Measurements from ENCODE around the gene PCYT2.

PCYT2 gene

DNA sequence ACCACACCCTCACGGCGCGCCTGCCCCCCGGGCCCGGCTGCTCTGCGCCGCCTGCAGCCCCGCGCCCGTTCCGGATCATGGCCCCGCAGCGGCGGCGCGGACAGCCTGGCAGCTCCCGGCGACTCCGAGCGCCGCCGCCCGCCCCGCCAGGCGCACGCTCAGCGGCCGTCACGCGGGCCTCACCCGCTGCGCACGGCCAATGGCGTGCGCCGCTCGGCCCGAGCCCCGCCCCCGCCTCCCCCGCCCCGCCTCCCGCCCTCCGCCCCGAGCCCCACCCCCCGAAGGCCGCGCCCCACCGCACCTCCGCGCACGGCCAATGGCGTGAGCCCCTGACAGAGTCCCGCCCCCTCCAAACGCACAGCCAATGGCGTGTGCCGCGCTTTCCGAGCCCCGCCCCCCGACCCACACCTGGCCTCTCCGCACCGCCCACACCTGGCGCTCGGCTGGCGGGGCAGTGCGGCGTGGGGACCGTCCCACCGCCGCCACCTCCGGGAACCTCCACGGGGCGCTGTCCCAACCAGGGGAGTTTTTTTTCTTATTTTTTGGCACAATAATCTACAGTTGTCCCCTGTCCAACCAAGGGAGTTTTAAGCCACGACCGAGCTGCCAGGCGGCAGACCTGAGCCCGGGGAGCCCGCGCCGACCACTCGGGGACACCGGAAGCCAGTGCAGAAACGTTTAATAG lies at the start of gene PCYT2:
Gene PCYT2 (minus strand): TSS at position 123 of the 685 bp plus-strand sequence. CDS start 44 bp downstream, at position 79.
- H3K4me3 ChIP-seq (ENCODE audit: low read depth, low read length) = peak within 1 kb of the TSS; percentile 82
- TF ChIP-seq, protein P1, sequence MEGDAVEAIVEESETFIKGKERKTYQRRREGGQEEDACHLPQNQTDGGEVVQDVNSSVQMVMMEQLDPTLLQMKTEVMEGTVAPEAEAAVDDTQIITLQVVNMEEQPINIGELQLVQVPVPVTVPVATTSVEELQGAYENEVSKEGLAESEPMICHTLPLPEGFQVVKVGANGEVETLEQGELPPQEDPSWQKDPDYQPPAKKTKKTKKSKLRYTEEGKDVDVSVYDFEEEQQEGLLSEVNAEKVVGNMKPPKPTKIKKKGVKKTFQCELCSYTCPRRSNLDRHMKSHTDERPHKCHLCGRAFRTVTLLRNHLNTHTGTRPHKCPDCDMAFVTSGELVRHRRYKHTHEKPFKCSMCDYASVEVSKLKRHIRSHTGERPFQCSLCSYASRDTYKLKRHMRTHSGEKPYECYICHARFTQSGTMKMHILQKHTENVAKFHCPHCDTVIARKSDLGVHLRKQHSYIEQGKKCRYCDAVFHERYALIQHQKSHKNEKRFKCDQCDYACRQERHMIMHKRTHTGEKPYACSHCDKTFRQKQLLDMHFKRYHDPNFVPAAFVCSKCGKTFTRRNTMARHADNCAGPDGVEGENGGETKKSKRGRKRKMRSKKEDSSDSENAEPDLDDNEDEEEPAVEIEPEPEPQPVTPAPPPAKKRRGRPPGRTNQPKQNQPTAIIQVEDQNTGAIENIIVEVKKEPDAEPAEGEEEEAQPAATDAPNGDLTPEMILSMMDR (IDR thresholded peaks at IDR 0.05; ENCODE audit: insufficient read depth, low read depth, low read length, missing control alignments) = peak; percentile 5
- peak; percentile 94 for DNase-seq (ENCODE audit: low read depth)

DNA sequence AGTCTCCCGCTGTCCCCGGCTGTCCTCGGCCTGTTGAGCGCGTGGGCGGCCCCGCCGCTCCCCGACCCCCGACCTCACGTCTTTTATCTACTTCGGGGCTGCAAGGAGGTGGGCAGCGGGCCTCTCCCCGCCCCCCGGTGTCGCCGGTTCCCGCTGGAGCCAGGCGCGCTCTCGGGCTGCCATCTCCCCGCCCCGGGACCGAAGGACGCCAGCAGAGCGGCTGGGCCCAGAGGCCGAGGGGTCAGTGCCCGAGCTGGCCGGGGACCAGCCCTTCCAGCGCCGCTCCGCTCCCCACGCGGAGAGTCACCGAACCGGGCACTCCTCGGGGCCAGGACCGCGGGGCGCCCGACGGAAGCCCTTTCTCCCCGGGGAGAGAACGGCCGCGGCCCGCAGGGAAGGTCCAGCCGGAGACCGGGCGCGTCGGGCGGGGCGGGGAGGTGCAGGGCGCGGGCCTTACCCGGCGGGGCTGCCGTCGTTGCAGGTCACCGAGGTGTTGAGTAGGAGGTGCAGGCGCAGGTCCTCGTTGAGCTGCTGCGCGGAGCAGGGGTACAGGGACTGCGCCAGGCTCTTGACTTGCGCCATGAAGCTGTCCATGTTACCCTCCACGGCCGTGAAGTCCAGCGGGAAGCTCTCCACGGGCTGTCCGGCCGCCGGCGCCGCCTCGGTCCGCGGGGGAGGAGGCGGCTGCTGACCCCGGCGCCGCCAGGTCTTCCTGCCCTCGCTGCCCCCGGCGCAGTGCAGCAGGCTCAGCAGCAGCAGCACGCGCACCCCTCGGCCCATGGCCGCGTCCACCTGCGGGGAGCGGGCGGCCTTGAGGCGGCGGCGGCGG lies 49.1 kb upstream of the PCYT2 start:
- no peak overlapping the region; the same call in 1 of the 2 replicates for H3K4me3 ChIP-seq (ENCODE audit: low read depth, low read length)
- DNase-seq (ENCODE audit: low read depth) = no peak
- TF ChIP-seq, protein P1 (IDR thresholded peaks at IDR 0.05; ENCODE audit: insufficient read depth, low read depth, low read length, missing control alignments) = no peak

DNA sequence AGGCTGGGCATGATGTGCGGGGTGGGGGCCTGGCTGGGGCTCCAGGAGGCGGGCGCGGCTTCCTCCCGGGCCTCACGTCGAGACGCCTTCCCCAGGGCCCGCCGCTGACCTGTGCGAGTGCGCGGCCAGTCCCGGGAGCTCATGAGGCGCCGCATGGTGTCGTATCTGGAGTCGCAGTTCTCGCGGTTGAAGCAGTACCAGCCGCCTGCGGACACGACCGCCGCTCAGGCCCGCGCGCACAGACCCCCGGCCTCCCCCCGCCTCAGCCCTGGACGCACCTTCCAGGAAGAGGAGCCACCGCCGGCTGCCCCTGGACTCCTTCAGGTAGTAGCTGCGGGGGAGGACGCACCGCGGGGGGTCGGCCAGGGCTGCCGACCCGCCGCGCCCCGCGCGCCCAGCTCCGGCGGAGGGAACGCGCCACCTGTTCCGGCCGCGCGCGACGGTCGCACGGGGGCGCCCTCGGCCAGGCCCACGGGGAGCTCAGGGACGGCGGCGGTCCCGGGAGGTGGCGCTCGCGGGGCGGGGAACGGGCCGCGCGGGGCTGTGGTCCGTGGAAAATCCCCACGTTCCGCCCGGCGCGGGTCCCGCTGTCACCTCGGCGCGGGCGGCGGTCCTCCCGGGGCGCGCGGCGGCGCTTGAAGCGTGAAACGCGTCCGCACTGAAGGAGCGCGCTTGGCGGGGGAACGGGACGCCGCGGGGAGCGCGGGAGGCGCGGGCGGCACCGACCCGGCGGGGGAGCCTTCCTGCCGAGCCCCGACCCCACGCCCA lies 48.3 kb upstream of the PCYT2 start:
- DNase-seq (ENCODE audit: low read depth) = peak; percentile 70
- H3K4me3 ChIP-seq (ENCODE audit: low read depth, low read length) = no peak overlapping the region; the same call in 1 of the 2 replicates
- TF ChIP-seq, protein P1 (IDR thresholded peaks at IDR 0.05; ENCODE audit: insufficient read depth, low read depth, low read length, missing control alignments) = peak; percentile 82

DNA sequence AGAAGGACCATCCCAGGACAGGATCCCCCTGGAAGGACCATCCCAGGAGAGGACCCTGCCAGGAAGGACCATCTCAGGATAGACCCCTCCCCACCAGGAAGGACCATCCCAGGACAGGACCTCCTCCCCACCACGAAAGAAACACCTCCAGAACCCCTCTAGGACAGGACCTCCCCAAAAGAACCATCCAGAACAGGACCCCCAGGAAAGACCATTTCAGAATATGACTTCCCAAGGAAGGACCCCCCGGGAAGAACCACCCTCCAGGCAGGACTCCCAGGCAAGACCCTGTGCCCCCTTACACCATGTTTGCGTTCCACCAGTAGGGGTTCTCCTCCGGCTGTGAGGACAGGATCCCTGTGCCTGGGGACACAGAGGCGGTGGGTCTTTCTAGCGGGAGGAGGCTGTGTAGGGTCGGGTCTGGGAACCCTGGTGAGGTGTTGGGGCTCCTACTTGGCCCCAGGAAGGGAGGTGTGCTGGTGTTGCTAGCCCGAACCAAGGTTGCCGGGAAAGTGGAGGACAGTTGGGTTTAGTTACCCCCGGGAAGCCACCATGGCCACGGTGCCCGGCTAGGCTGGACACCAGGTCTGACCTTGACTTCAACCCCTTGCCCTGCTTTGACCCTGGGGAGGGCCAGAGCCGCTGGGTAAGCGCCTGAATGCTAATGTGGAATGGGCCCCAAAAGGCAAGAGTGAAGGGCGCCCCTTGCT lies 47.6 kb upstream of the PCYT2 start:
- H3K4me3 ChIP-seq (ENCODE audit: low read depth, low read length) = no peak overlapping the region
- TF ChIP-seq, protein P1 (IDR thresholded peaks at IDR 0.05; ENCODE audit: insufficient read depth, low read depth, low read length, missing control alignments) = no peak
- DNase-seq (ENCODE audit: low read depth) = no peak

DNA sequence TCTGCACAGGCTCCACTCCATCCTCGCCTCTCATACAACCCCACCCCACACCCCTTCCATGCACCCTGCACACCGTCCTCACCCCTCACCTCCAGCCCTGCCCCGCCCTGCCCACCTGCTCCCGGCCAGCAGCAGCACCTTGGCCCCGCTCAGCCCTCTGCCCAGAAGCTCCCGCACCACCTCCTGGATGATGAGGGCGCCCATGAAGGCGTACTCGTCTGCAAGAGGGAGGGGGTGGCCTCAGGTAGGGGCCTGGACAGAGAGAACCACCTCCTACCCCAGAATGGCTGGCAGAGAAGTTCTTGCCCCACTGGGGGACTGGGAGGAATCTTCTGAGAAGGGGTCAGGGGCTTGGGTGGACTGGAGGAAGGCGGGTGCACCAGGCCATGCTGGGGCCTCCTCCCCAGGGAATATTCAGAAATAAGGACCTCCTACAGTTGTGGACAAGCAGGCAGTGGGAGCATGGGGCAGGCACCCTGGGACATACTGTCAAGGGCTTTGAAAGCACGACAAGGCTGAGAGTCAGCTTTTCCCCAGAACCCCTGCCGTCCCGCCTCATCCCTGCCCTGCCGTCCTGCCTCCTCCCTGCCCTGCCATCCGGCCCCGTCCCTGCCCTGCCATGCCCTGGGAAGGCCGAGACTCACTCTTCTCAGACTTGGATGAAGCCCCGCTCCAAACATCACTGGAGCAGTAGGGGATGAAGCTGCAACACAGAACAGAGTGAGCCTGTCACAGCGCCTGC lies 46.7 kb upstream of the PCYT2 start:
- TF ChIP-seq, protein P1 (IDR thresholded peaks at IDR 0.05; ENCODE audit: insufficient read depth, low read depth, low read length, missing control alignments) = no peak
- no peak for DNase-seq (ENCODE audit: low read depth)

More for the DNA sequence above, 46.7 kb upstream of the PCYT2 start:
- no peak overlapping the region for H3K4me3 ChIP-seq (ENCODE audit: low read depth, low read length)

Measured in GM12865 (cell line).